ENCODE data around the gene DAPK1. TPM values are rescaled to one million over a fixed set of nuclear protein-coding genes. Genes with fewer than 3 reads are reported as not detected.

DAPK1 gene
- polyA plus RNA-seq, 2 of the 4 experiments (the other 2 are of a cell fraction) = 55.2 to 67.2 TPM

- H3K4me2 ChIP-seq = peak overlapping the region; percentile 67
- ATAC-seq (peak in 1 of 2 experiments; percentile 83; a peak in 3 of 6 replicates), FAIRE-seq (no peak), DNase-seq (ENCODE audit: low read depth in 1 of 2, low spot score in 1 of 2) (peak in 1 of 2 experiments; percentile 64)
- ChIA-PET CTCF (interaction anchor here (0.9 to 1.4 kb wide), 2 partner anchors 10 to 13 kb away, joined by 3 read pairs; no protein-coding TSS in a partner anchor), POLR2A (no interaction called here)
- no peak overlapping the region for H3K4me3 ChIP-seq
- H3K27ac ChIP-seq = peak overlapping the region in 1 of 2 experiments; percentile 53; a peak in 3 of 6 replicates
- WGBS (ENCODE audit: missing lambda C conversion rate) = 31% methylated on average over 3 of the region's 3 CpGs
- TF ChIP-seq GATA3 (IDR thresholded peaks at IDR 0.05; ENCODE audit: borderline replicate concordance) = peak; percentile 74
- no peak for TF ChIP-seq FOSL2 (IDR thresholded peaks at IDR 0.05)
- TF ChIP-seq FOSL2 (CRISPR knock-in tag; IDR thresholded peaks at IDR 0.05) = peak; percentile 64; the same call in 1 of the 2 replicates
- peak; percentile 31; the same call in 1 of the 2 replicates for TF ChIP-seq JUNB (IDR thresholded peaks at IDR 0.05)
- peak; percentile 32 for TF ChIP-seq MAFK (IDR thresholded peaks at IDR 0.05; ENCODE audit: partially characterized antibody)
- TF ChIP-seq CHD4 (IDR thresholded peaks at IDR 0.05; ENCODE audit: borderline replicate concordance) = no peak
- TF ChIP-seq KDM5A (IDR thresholded peaks at IDR 0.05) = no peak
- H3K9me3 ChIP-seq = no peaks in the 10 kb centered on the region
- peaks cover 53% of the 10 kb centered on the region for H3K4me1 ChIP-seq
Measured at GRCh38 chr9:87570000-87570908, 72.6 kb downstream of the DAPK1 start.

DNA sequence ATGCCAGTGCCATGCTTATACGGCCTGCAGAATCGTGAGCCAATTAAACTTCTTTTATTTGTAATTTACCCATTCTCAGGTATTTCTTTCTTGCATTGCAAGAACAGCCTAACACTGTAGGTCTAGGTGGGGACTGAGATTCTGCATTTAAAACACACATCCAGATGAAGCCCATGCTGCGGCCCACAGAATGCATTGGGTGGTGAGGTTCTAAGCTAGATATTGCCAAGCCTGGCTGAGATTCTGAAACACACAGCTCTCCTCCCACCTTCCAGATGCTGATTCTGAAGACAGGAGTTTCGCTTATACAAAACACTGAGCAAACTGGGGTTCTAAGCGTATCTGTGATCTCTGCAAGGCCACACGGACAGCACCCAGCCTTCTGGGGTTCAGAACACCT, 75.1 kb downstream of the DAPK1 start:
- DNase-seq (ENCODE audit: low read depth in 1 of 2, low spot score in 1 of 2) (no peak), ATAC-seq (no peak), FAIRE-seq (no peak)
- TF ChIP-seq GATA3 (IDR thresholded peaks at IDR 0.05; ENCODE audit: borderline replicate concordance) (no peak), POLR2A (IDR thresholded peaks at IDR 0.05; ENCODE audit: low read length) (no peak), MYC (IDR thresholded peaks at IDR 0.05; ENCODE audit: borderline replicate concordance, low read length) (no peak), CBX2 (IDR thresholded peaks at IDR 0.05; ENCODE audit: borderline replicate concordance, low read depth) (no peak), JUN (IDR thresholded peaks at IDR 0.05) (no peak), CBX8 (IDR thresholded peaks at IDR 0.05) (no peak), BHLHE40 (IDR thresholded peaks at IDR 0.05; ENCODE audit: low read depth, low read length) (no peak), RARB (CRISPR knock-in tag; IDR thresholded peaks at IDR 0.05) (no peak), TFCP2L1 (CRISPR knock-in tag; IDR thresholded peaks at IDR 0.05) (no peak)
- Histone ChIP-seq H3K4me3 (no peak overlapping the region), H3K4me2 (no peak overlapping the region), H3K9me3 (no peaks in the 10 kb centered on the region), H3K27ac (no peak overlapping the region), H3K4me1 (peaks cover 47% of the 10 kb centered on the region)
- ChIA-PET POLR2A (no interaction called here), CTCF (interaction anchor here (0.8 to 1.8 kb wide), 4 partner anchors 8 to 240 kb away, joined by 3 to 4 read pairs (median 3); no protein-coding TSS in a partner anchor)
- WGBS (ENCODE audit: missing lambda C conversion rate) = 93% methylated on average over 6 of the region's 6 CpGs

DNA sequence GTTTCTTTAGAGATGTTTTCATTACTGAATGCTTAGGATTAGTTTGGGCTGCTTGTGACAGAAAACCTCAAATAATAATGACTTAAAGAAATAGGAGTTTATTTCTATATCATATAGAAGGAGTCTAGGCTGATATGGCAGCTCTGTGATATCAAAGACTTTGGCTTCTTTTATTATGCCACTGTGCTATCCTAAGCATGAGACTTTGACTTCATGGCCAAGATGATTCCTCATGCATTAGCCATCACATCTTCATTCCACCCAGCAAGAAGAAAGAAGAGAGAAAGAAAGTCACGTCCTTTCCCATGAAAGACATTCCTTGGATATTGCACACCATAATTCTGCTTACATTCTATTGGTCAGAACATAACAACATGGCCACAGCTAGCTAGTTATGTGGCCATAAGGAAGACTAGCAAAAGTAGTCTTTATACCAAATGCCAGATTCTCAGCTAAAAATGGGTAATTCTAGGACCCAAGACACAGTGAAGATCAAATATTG, 76.2 kb downstream of the DAPK1 start:
- Histone ChIP-seq H3K9me3 (no peaks in the 10 kb centered on the region), H3K4me2 (no peak overlapping the region), H3K4me1 (peaks cover 44% of the 10 kb centered on the region), H3K4me3 (no peak overlapping the region), H3K27ac (no peak overlapping the region)
- 95% methylated on average over 1 of the region's 1 CpG for WGBS (ENCODE audit: missing lambda C conversion rate)
- TF ChIP-seq CBX2 (IDR thresholded peaks at IDR 0.05; ENCODE audit: borderline replicate concordance, low read depth) = no peak
- no peak for TF ChIP-seq TP53 (CRISPR knock-in tag; IDR thresholded peaks at IDR 0.05)
- no peak for TF ChIP-seq EP300 (IDR thresholded peaks at IDR 0.05)
- TF ChIP-seq PHF8 (IDR thresholded peaks at IDR 0.05; ENCODE audit: borderline replicate concordance, low read depth) = no peak
- TF ChIP-seq FOSB (CRISPR knock-in tag; IDR thresholded peaks at IDR 0.05) = no peak
- TF ChIP-seq ZC3H11A (IDR thresholded peaks at IDR 0.05) = no peak
- TF ChIP-seq, protein P1, sequence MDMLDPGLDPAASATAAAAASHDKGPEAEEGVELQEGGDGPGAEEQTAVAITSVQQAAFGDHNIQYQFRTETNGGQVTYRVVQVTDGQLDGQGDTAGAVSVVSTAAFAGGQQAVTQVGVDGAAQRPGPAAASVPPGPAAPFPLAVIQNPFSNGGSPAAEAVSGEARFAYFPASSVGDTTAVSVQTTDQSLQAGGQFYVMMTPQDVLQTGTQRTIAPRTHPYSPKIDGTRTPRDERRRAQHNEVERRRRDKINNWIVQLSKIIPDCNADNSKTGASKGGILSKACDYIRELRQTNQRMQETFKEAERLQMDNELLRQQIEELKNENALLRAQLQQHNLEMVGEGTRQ (IDR thresholded peaks at IDR 0.05) = no peak
- no peak for TF ChIP-seq ZSCAN20 (CRISPR knock-in tag; IDR thresholded peaks at IDR 0.05)
- TF ChIP-seq, protein P2, sequence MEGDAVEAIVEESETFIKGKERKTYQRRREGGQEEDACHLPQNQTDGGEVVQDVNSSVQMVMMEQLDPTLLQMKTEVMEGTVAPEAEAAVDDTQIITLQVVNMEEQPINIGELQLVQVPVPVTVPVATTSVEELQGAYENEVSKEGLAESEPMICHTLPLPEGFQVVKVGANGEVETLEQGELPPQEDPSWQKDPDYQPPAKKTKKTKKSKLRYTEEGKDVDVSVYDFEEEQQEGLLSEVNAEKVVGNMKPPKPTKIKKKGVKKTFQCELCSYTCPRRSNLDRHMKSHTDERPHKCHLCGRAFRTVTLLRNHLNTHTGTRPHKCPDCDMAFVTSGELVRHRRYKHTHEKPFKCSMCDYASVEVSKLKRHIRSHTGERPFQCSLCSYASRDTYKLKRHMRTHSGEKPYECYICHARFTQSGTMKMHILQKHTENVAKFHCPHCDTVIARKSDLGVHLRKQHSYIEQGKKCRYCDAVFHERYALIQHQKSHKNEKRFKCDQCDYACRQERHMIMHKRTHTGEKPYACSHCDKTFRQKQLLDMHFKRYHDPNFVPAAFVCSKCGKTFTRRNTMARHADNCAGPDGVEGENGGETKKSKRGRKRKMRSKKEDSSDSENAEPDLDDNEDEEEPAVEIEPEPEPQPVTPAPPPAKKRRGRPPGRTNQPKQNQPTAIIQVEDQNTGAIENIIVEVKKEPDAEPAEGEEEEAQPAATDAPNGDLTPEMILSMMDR (IDR thresholded peaks at IDR 0.05) = no peak
- FAIRE-seq (no peak), ATAC-seq (no peak), DNase-seq (ENCODE audit: low read depth in 1 of 2, low spot score in 1 of 2) (no peak)
- CTCF ChIA-PET = interaction anchor here (0.8 to 1.8 kb wide), 4 partner anchors 9 to 26 kb away, joined by 3 to 4 read pairs (median 3); no protein-coding TSS in a partner anchor
- POLR2A ChIA-PET = no interaction called here

Measured in A549 (cell line).